GM18870 (cell line): Measurements from ENCODE around the gene ISL1.

Source experiments
- ATAC-seq: cut with Tn5 transposase; IDR thresholded peaks from one replicate; pipeline ENCODE4 v1.9.1; 2021; ENCODE audit warnings: moderate library complexity; ENCODE audit not compliant: unreplicated experiment

Gene ISL1

GRCh38 chr5:51439232-51439631 is 56.0 kb downstream of the ISL1 start:
- ATAC-seq = no peak
